C1 segment of cervical spinal cord (tissue), 14 donors: ENCODE results near the gene KIF11.

Source experiments
- DNase-seq, 14 donors: peaks; one replicate each; lab custom pipeline; 2025; lab: John Stamatoyannopoulos, UW

KIF11 gene

DNA sequence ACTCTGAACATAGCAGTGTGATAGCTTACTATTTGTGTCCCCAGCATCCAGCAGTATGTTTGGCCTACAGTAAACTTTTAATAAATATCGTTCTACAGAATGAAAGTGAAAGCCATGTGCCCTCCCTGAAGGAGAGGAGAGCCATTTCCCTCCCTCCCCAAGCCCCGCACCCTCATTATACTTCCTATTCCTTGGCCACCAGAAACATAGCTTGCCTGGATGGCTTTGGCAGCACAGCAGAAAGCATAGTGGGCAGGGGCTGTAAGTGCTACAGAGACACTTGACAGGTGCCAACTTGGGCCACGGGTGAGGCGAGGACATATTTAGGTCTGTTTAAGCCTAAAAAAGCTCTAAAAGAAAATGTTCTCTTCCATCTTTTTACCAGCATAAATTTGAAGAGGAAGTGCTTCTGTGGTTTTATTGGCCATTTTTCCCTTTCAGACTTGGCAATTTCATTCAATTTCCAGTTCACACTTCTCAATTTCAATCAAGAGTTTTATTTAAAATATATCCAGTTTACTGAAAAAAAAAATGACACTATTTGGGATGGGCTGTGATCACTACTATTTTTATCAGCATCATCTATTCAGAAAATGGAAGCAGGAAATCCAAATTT lies 109.5 kb downstream of the KIF11 start:
- DNase-seq: no peak
